GM12878 (cell line): ENCODE results near the gene SEC22B.
"Not testable (repeated sequence)": the region's sequence is repeated elsewhere in the genome, so short reads cannot be mapped to it uniquely, and the experiment has no call there.

Experiments used
- KDM1A ChIP-seq: fragments of 200-600 bp; sonication (generic); IDR thresholded peaks from 2 replicates; pipeline ENCODE4 v1.6.1; 2016; ENCODE audit warnings: borderline replicate concordance
- POLR2AphosphoS5 ChIP-seq: IDR thresholded peaks from 2 replicates; pipeline ENCODE4 v1.6.1; 2011; ENCODE audit warnings: mild to moderate bottlenecking, low read length, inconsistent platforms
- RELA ChIP-seq: fragments of 450-650 bp; IDR thresholded peaks from 2 replicates; pipeline ENCODE4 v1.8.0; 2014; ENCODE audit warnings: borderline replicate concordance; ENCODE audit not compliant: partially characterized antibody
- SIN3A ChIP-seq: IDR thresholded peaks from 2 replicates; pipeline ENCODE4 v1.6.1; 2012; ENCODE audit warnings: low read depth, low read length, improper control_type of control experiment

DNA sequence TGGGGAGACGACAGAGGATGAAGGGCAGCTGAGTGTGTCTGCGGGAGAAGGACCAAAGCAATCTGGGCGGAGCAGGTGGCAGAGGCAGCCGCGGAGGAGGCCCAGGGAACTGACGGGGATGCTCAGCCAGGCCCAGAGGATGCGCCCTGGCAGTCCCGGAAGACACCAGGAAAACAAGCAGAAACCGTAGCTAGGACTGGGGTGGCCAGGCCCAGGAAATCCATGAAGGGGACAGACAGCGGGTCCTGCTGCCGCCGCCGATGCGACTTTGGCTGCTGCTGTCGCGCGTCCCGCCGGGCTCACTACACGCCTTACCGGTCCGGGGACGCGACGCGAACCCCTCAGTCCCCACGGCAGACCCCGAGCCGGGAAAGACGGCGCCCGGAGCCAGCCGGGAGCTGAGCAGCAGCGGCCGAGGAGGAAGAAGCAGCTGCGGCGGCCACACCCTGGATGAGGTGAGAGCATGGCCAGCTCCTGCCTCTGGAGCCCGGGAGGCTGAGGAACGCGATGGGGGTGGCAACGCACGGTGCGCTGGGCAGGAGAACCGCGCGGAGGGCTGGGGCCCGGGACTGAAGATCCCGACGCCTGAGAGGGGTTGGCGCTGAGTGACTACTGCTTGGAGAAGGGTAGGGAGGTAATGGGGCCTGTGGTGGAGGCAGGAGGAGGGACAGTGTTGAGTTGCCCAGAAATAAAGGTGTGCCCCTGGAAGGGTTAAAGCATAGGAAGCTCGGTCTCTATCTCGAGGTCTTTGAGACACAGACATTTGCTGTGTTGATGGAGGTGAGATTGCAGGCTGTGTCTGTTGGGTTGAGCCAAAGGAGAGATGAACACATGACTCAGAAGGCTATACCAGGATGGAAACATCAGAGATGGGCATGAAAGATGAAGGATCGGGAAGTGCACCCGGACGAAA lies 20.8 kb upstream of the SEC22B start:
- TF ChIP-seq KDM1A, SIN3A, RELA, POLR2AphosphoS5: not testable (repeated sequence)
